Kidney tubule cell (primary cell): Measurements from ENCODE around the gene CLMN.

Source experiments
- DNase-seq: peaks from one replicate; pipeline ENCODE4 v3.0.0-alpha.2; 2018; ENCODE audit warnings: low spot score

Gene CLMN

GRCh38 chr14:95240859-95241813 is 78.6 kb downstream of the CLMN start:
- DNase-seq, result no peak

GRCh38 chr14:95238487-95239298 is 81.0 kb downstream of the CLMN start:
- DNase-seq, result no peak

GRCh38 chr14:95237958-95238340 is 81.8 kb downstream of the CLMN start:
- DNase-seq, result no peak

GRCh38 chr14:95237121-95237957 is 82.4 kb downstream of the CLMN start:
- no peak for DNase-seq

GRCh38 chr14:95236221-95236620 is 83.5 kb downstream of the CLMN start:
- DNase-seq, result no peak

GRCh38 chr14:95235767-95236166 is 83.9 kb downstream of the CLMN start:
- no peak for DNase-seq

GRCh38 chr14:95235351-95235750 is 84.4 kb downstream of the CLMN start:
- peak; percentile 39 for DNase-seq

GRCh38 chr14:95234426-95234825 is 85.3 kb downstream of the CLMN start:
- DNase-seq, result peak; percentile 18

- peak; percentile 51 for DNase-seq
Measured at GRCh38 chr14:95233702-95234241, 85.9 kb downstream of the CLMN start.

GRCh38 chr14:95232894-95233584 is 86.7 kb downstream of the CLMN start:
- no peak for DNase-seq

- DNase-seq, result no peak
Measured at GRCh38 chr14:95231966-95232633, 87.6 kb downstream of the CLMN start.

GRCh38 chr14:95229749-95230148 is 90.0 kb downstream of the CLMN start:
- DNase-seq, result no peak

GRCh38 chr14:95228240-95228639 is 91.5 kb downstream of the CLMN start:
- DNase-seq, result peak; percentile 58

- DNase-seq, result peak; percentile 81
Measured at GRCh38 chr14:95227279-95227860, 92.3 kb downstream of the CLMN start.

- DNase-seq, result peak; percentile 91
Measured at GRCh38 chr14:95226801-95227200, 92.9 kb downstream of the CLMN start.

GRCh38 chr14:95225251-95225887 is 94.3 kb downstream of the CLMN start:
- DNase-seq, result peak; percentile 67

GRCh38 chr14:95222870-95223398 is 96.8 kb downstream of the CLMN start:
- peak; percentile 51 for DNase-seq

GRCh38 chr14:95222151-95222631 is 97.5 kb downstream of the CLMN start:
- peak; percentile 87 for DNase-seq

GRCh38 chr14:95221531-95221930 is 98.2 kb downstream of the CLMN start:
- DNase-seq, result no peak
